NCI-H1417 (cell line): ENCODE measurements around the gene DIAPH2.

Experiments
- DNase-seq, 3 experiments: peaks; one replicate each; lab custom pipeline; 2025; lab: John Stamatoyannopoulos, UW

DIAPH2 gene

DNA sequence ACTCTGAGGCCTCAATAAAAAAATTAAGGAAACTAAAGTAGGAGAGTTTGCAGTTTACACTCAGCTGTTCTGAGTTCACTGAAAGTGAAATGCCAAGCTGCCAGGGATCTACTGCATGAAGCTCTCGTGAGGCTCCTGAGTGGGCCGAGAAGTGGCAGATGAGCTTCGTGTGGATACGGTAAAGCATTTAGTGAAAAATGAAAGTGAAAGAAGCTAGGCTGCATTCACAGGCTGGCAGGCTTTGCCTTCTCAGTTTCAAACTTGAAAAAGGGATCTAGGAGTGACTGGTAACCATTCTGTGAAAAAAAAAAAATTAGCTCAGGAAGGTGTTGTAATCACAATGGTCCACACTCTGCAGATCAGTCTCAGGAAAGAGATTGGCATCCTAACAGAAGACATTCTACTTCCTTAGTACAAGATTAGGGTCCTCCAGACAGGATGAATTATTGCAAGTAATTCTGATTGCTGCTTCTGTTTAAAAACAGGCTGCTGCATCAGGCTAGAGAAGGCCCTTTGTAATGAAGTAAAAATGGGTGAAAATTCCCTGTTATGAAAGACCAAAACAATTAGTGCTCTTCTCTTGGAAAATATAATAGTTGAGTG, 879.0 kb downstream of the DIAPH2 start:
- DNase-seq, result peak; percentile 19 to 69 (median 25)

GRCh38 chrX:97564496-97564895, 879.9 kb downstream of the DIAPH2 start:
- no peak for DNase-seq

- DNase-seq, result no peak
These were observed 902.5 kb downstream of the DIAPH2 start for GRCh38 chrX:97587171-97587570.

DNA sequence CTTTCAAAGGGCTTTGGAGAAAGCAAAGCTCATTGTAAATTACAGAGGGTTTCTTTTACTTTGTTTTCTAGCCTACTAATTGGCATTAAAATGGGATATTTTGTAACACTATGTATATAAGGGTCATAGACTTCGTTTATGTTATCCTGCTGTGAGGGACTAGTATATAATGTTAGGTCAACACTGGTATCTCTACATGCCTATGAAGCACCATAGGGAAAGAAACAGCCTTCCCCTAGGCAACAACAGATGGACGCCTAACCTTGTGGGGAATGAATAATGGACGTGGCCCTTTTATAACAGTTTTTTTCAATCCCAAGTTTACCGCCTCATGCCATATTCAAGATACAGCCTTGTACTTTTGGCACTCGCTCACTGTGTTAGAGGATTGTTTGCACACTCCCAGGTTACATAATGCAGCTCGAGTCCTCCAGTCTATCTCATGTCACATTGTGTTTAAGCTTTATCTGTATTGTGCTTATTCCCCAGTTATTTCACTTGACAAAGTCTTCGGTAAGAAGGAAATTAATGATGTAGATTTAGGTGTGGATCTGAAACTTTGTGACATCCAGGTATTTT, 910.1 kb downstream of the DIAPH2 start:
- DNase-seq, result peak in 1 of 3 experiments; percentile 25

DNA sequence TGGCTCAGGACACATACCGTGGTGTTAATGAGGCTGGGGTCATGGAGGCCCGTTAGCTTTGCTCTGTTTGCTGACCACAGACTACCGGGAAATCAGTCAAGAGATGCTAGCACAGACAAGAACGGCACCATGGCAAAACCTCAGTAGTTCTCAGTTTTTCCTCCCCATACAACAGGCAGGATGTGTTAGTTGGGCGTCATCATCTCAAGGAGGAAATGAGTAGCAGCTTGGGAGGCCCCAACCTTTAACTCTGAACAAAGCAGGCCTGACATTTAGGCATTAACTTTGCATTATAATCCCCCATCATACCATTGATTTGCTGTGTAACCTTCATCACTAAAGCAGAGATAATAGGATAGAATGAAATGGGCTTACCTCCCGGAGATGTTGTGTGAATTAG, 913.3 kb downstream of the DIAPH2 start:
- DNase-seq, result no peak

- no peak for DNase-seq
These were observed 918.0 kb downstream of the DIAPH2 start for GRCh38 chrX:97602465-97603258.

DNA sequence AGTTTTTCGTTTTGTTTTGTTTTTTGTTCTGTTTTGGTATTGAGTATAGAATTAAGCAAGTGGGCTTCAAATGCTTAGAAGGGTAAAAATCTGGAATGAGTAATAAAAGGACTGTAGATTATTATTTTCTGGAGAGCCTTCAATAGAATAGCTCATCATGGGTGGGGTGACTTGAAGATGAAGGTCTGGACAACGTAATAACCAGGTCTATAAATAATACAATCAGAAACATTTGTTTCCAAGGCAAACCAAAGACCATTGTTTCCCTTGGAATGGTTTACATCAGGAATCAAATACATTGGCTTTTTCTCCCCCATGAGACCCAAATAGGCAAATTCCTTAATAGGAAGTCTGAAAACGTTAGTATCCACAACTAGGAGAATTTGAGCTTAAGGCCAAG, 920.6 kb downstream of the DIAPH2 start:
- no peak for DNase-seq

DNA sequence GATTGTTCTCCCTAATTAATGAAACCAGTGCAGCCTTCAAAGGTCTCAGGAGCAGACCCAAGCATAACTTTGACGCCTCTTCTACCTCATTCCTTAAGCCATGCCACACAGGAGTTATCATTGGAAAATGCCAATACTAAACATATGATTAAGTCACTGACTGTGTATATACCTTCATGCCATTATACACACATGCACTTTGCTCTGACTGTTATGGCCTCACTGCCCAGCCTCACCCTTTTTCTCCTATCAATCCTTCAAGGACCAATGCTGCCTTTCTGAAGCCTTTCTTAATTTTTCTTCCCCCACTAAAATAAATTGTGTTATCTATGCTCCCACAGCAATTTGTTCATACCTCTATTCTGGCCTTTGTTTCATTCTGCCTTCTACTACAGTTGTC, 924.7 kb downstream of the DIAPH2 start:
- DNase-seq, result no peak

DNA sequence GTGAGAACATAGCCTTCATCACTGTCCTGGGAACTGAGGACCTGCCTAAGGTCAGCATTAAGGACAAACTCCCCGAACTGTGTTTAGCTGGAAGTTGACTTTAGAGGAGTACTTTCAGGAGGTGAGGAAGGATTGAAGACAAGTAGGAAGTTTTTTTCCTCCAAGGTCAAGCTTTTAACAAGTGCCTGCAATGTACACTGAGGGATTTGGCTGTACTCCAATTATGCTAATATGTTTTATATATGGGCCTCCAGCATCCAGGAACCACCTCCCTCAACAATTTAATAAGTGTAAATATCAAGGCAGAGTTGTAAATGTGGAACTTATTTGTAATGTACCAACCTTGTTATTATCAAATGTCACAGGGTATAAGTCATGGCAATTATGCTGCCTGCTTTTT, 925.3 kb downstream of the DIAPH2 start:
- peak in 1 of 3 experiments; percentile 48 for DNase-seq

DNA sequence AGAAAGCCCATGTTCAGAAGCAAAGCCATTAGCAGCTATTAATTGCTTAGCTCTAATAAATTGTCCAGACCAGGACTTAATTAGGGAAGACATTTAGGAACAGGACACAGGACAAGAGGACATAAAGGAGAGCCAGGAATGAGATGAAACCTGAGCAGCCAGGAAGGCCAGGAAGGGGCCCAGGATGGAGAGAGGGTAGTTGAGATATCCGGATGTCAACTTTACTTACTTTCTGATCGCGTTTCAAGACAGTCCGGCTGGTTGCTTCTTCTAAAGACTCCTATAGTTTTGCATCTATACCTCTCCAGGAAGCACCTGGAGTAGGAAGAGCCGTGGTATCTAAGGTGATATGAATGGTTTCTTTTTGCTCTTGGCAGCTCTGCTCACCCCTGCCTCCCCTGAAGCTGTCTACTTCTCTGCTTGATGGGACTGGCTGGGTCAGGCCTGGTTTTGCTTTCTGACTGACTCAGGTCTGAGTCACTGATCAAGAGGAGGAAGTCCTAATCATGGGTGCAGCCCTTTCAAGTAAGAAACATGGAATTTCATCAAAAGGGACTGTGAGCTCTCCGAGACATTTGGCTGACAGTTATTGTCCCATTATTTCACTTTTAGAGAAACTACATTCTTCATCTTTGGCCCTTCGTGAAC, 932.4 kb downstream of the DIAPH2 start:
- DNase-seq, result no peak

DNA sequence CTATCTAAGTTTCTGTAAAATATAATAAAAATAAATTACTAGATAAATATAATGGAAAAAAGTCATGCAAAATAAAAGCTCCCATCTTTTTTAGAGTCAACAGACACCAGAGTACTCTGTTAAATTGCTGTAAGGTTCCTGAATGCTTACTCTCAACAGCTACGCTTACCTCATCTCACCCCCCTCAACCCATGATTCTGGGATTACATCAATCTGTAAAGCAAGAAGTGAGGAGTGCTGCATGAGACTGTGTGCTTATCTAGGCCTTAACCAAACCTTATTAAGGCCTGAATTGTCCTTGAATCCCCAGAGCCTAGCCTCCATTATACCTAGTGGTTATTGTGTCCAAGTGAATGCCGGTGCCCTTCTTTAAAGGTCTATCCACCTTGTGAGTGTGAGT, 934.9 kb downstream of the DIAPH2 start:
- DNase-seq, result no peak

- DNase-seq, result no peak
These were observed 937.5 kb downstream of the DIAPH2 start for GRCh38 chrX:97622111-97622510.

GRCh38 chrX:97628326-97628725, 943.7 kb downstream of the DIAPH2 start:
- DNase-seq, result no peak

DNA sequence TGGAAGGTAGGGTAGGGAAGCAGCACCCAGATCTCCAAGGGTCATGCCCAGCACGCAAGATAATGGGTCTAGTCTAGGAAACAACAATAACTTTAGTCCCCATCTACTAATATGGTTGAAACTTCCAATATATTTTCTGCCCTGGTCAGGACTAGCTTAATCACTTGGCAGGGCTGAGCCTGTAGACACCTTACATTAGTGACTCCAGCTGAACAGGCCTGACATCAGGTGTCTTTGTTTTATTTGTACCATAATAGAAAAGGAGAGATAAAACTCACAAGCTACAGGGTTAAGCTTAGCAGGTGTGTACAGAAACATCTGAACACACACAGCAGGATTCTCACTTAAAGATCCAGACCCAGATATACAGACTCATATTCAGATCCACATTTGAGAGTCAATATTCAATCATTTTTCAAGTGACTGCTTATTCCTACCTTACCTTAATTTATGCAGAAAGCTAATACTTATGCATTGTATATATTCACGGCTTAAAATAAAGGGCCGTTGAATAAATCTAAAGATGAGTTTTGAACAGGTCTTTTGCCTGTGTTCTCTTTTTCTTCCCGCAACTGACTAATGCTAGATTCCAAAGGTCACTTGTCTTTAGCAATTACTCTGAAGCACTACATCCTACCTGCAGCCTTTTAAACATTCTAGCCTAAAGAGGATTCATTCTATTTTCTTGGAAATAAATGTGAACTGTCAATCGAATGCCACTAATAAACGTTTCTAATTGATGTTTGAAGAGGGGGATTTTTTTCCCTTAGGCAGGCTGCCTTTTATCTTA, 944.4 kb downstream of the DIAPH2 start:
- DNase-seq, result peak in 1 of 3 experiments; percentile 58

- peak in 2 of 3 experiments; percentile 27 to 80 for DNase-seq
These were observed 944.9 kb downstream of the DIAPH2 start for GRCh38 chrX:97629597-97629985.

GRCh38 chrX:97633798-97634197, 949.2 kb downstream of the DIAPH2 start:
- no peak for DNase-seq

GRCh38 chrX:97636473-97637140, 952.0 kb downstream of the DIAPH2 start:
- DNase-seq, result peak in 2 of 3 experiments; percentile 20 to 24

- no peak for DNase-seq
These were observed 952.6 kb downstream of the DIAPH2 start for GRCh38 chrX:97637289-97637688.

DNA sequence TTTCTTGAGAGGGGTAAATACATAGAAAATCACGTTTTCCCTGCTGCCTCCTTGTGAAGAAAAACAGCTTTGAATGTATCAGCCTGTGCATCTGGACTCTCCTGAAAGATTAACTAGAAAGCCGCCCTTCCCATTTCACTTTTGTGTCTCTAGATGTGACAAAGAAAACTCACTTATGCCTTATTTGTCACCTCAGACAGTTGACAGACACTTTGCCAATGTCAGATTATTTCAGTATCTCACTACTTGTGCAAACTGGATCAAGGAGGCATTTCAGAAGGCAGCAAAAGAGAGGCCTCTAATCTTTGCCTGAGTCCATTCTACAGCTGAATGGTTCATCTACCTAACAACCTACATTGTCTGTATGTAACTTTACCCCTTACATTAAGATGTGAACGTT, 954.0 kb downstream of the DIAPH2 start:
- DNase-seq, result peak in 1 of 3 experiments; percentile 24

DNA sequence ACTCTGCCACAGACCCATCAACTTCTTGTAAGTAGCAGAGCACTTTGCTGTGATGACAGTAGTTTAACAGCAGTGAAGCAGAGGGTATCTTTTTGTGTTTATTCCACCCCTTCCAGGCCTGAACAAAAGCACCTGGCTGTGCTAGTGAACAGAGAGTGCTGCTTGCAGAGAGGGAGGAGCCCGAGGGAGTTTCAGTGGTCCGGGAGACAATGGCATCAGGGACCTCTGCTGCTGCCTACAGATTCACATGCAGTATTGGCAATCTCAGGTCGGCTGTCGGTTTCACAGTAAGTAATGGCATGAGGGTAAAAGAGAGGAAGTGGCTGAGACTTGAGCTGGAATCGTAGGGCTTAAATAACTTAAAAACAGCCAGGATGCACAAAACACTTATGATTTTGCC, 954.9 kb downstream of the DIAPH2 start:
- peak in 2 of 3 experiments; percentile 26 to 71 for DNase-seq
